ENCODE measurements around the gene NAV3.

- TF ChIP-seq POLR2A (IDR thresholded peaks at IDR 0.05) = no peak
- TF ChIP-seq CTCF (IDR thresholded peaks at IDR 0.05) = no peak
- no peak for TF ChIP-seq POLR2AphosphoS5 (IDR thresholded peaks at IDR 0.05; ENCODE audit: insufficient read depth in 1 of 2, low read depth in 1 of 2)
Observed at GRCh38 chr12:78009031-78009430, 178.3 kb downstream of the NAV3 start.
